Measurements from ENCODE around the gene CCDC137.
"Not testable (repeated sequence)": the region's sequence is repeated elsewhere in the genome, so short reads cannot be mapped to it uniquely, and the experiment has no call there.

Gene CCDC137, protein sequence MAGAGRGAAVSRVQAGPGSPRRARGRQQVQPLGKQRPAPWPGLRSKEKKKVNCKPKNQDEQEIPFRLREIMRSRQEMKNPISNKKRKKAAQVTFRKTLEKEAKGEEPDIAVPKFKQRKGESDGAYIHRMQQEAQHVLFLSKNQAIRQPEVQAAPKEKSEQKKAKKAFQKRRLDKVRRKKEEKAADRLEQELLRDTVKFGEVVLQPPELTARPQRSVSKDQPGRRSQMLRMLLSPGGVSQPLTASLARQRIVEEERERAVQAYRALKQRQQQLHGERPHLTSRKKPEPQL

DNA sequence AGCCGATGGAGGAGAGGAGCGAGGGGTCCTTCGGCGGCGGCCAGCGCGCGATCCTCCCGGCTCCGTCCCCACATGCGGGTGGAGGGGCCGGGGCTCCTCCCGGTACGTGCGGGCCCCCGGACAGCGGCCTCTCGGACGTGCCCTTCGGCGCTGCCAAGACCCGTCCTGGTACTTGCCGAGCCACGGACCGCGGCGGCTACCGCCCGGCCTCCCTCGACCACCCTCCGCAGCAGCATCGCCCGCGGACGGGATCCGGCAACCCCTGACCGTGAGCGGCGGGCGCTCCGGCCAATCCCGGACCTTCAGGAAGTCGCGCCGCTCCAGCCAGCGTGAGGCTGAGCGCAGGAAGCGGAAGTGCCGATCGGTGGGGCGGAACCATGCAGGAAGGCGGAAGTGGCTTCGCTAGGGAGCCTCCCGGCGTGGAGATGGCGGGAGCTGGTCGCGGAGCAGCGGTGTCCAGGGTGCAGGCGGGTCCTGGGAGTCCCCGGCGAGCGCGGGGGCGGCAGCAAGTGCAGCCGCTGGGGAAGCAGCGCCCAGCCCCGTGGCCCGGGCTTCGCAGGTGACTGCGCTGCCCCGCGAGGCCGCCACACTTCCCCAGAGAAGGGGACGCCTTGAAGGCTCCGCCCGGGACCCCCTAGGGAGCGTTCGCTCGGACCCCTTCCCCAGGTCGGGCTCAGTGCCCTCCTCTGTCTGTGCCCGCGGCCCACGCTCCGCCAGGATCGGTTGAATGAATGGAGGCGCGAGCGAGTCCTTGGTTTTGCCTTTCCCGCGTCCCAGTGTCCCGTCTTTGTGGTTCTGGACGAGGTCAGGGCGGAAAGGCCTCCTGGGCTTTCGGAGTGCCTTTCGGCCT, at the start of gene CCDC137, which contains the start of gene OXLD1:
Gene CCDC137, plus strand, starts transcription at position 396 of the 850 bp plus-strand sequence. Its CDS starts 30 bp downstream, at position 426.
Gene OXLD1, minus strand, starts transcription at position 264 of the 850 bp plus-strand sequence. Its CDS starts 28 bp downstream, at position 236.
- peak; percentile 84 to 87 for DNase-seq (ENCODE audit: low read depth in 2 of 2)

DNA sequence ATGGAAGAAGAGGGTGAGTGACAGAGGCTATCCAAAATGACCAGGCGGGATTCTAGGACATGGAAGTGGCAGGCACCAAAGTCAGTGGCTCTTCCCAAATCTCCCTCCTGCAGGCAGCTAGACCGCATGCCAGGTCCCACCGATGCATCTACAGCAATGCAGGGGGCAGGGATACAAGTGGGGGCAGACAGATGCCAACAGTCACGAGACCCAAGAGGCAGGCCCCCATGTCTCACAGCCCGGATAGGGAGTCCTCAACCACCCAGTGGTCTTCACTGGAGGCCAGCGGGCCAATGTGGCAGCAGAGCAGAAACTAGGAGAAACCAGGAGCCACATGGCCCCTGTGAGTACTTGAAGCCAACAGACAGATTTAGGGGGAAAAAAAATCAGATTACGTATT, 49.7 kb upstream of the CCDC137 start:
- no peak for DNase-seq (ENCODE audit: low read depth in 2 of 2)

DNA sequence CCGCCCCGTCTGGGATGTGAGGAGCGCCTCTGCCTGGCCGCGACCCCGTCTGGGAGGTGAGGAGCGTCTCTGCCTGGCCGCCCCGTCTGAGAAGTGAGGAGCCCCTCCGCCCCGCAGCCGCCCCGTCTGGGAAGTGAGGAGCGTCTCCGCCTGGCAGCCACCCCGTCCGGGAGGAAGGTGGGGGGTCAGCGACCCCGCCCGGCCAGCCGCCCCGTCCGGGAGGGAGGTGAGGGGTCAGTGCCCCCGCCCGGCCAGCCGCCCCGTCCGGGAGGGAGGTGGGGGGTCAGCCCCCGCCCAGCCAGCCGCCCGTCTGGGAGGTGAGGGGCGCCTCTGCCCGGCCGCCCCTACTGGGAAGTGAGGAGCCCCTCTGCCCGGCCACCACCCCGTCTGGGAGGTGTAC, 48.2 kb upstream of the CCDC137 start:
- DNase-seq (ENCODE audit: low read depth in 2 of 2): not testable (repeated sequence)

DNA sequence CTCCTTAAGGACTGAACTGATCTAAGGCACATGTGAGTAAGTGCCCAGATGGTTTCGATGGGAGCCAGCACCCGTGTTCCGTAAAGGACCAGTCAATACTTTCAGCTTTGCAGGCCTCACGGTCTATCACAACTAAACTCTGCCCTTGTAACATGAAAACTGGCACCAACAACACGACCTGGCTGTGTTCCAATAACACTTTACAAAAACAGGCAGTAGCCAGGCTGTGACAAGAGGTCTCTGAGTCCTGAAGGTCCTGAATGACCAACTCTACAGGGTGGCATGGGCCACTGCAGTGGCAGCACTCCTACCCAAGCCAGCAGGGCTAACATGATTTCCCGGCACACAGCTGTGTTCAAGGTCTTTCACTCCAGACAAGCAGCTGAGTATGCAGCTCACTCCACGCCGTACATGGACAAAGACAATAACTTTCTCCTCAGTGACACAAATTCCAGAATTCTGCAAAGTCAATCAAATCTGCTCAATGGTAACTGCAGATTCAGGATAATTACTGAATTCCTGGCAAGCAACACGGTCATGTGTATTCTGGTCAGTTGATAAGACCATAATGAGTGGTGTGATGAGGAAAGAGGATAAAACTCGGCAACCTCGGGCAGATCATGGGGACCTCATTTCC, 44.9 kb upstream of the CCDC137 start:
- DNase-seq (ENCODE audit: low read depth in 2 of 2): no peak

DNA sequence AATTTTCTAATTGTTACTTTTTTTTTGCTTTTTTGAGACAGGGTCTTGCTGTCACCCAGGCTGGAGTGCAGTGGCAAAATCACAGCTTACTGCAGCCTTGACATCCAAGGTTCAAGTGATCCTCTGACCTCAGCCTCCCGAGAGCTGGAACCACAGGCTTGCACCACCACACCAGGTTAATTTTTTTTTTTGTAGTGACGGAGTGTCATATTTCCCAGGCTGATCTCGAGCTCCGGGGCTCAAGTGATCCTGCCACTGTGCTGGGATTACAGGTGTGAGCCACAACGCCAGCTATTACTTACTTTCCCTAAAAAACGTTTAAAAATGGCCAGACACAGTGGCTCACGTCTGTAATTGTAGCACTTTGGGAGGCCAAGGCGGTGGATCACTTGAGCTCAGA, 36.3 kb upstream of the CCDC137 start:
- no peak for DNase-seq (ENCODE audit: low read depth in 2 of 2)

DNA sequence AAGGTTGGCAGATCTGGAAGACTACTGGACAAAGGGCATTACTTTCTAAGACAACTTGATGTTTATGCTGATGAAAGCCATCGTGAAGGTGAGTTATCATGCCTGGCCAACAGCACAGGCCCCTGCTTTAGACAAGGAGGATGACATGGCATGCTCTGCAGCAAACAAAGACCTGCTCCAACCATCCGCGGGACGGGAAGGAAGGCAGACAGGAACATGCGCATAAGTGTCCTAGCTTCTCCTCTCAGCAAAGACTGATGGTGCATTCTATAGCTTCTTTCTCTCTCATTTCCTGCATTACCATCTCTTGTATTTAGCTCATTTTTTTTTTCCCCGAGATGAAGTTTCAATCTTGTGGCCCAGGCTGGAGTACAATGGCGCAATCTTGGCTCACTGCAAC, 35.1 kb upstream of the CCDC137 start:
- no peak for DNase-seq (ENCODE audit: low read depth in 2 of 2)

DNA sequence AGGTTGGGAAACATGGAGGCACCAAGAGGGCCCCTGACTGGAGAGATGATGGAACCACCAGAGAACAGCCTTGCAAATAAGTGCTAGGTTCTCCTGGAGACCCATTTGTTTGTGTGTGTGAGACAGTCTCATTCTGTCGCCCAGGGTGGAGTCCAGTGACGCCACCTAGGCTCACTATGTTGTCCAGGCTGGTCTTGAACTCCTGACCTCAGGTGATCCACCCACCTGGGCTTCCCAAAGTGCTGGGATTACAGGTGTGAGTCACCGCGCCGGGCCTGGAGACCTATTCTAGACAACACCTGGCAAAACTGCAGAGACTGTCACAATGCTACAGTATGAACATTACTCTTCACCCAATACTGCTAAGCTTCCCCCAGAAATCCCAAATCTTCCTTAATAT, 31.1 kb upstream of the CCDC137 start:
- no peak for DNase-seq (ENCODE audit: low read depth in 2 of 2)

DNA sequence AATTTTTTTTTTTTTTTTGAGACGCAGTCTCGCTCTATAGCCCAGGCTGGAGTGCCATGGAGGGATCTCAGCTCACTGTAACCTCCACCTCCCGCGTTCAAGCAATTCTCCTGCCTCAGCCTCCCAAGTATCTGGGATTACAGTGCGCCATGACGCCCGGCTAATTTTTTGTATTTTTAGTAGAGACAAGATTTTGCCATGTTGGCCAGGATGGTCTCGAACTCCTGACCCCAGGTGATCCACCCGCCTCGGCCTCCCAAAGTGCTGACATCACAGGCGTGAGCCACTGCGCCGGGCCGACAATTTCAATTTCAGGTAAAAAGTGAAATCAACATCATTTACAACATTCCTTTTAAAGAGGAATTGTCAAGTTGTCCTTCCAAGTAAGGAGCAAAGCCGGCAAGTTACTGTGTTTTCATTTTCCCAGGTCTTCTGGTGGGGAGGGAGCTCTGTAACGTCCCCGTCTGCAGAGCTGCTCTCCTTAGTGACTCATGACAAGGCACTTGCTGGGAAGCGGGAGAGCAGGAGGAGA, 30.5 kb upstream of the CCDC137 start:
- DNase-seq (ENCODE audit: low read depth in 2 of 2): no peak

DNA sequence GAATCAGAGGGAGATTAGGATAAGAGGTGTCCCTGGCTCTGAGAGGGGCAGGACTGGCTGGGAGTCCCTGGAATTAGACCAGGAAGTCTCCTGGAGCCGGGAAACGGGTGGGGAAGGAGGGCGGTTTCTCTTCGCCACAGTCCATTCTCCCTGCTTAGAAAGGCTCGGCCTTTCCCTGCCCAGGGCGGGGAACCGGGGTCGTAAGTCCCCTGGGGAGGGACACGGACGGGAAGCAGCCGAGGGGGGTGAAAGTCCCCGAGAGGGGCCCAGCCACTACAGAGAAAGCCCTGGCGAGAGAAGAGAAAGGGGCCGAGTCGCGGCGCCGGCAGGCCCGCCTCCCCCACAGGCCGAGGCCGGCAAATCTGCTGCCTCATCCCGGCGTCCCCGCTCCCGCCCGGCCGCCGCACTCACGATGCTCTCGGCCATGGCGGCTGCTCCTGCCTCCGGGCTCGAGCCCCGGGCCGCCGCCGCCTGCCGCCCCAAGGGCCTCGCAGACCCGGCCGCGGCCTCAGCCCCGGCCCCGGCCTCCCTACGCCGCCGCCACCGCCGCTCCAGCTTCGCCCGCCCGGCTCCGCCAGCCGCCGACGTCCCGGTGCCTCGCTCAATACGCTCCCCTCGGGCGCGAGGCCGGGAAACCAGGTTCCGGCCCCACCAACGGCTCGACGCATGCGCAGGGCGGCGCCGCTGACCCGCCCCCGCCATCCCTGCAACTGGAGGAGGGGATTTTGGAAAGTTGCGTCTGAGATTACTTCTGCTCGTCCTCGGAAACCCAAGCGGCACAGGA, 29.8 kb upstream of the CCDC137 start, which contains the start of the genes NPLOC4 and TSPAN10:
Gene NPLOC4, minus strand, starts transcription at position 608 of the 784 bp plus-strand sequence. Its CDS starts 182 bp downstream, at position 426.
Gene TSPAN10, plus strand, starts transcription at position 692 of the 784 bp plus-strand sequence. CDS start 5,217 bp downstream, outside the sequence.
- peak; percentile 68 to 69 for DNase-seq (ENCODE audit: low read depth in 2 of 2)

DNA sequence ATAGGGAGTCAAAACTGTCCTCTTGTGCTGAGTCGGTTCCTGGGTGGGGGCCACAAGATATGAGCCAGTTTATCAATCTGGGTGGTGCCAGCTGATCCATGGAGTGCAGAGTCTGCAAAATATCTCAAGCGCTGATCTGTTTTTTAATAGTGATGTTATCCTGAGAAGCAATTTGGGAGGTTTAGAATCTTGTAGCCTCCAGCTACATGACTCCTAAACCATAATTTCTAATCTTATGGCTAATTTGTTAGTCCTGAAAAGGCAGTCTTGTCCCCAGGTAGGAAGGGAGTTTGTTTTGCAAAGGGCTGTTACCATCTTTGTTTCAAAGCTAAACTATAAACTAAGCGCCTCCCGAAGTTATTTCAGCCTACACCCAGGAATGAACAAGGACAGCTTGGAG, 27.9 kb upstream of the CCDC137 start:
- DNase-seq (ENCODE audit: low read depth in 2 of 2): no peak

DNA sequence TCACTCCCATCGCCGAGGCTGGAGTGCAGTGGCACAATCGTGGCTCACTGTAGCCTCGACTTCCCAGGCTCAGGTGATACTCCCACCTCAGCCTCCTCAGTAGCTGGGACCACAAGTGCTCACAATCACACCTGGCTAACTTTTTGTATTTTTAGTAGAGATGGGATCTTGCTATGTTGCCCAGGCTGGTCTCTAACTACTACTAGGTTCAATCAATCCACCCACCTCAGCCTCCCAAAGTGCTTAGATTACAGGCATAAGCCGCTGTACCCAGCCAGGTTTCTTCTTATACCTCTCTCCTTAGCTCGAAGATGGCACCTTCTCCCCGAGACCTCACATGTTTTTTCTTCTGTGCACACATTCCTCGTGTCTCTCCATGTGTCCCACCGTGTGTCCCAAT, 26.5 kb upstream of the CCDC137 start:
- no peak for DNase-seq (ENCODE audit: low read depth in 2 of 2)

DNA sequence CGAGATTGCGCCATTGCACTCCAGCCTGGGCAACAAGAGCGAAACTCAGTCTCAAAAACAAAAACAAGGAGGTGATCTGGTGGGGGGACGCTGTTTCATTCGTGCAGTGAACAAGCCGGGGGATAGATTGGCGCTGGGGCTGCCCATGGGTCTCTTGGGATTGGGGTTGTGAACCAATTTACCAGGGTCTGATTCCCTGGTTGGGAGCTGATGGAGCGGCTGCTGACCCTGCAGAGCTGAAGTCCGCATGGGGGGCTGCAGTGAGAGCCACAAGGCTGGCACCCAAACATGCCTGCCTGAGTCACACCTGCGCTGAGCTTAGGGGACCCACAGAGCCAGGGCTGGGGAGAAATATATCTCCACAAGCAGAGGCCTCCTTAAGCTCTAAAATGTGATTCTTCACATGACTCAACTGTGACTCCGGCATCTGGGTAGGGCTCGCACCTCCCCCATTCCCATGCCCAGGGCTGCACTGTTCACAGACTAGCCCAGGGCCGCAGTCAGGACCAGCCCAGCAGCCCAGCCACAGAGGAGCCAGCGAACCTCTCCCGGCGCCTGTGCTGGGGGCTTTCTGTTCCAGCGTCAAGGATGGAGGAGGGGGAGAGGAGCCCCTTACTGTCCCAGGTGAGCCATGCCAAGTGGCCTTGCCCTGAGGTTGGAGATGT, 24.6 kb upstream of the CCDC137 start:
- no peak for DNase-seq (ENCODE audit: low read depth in 2 of 2)

DNA sequence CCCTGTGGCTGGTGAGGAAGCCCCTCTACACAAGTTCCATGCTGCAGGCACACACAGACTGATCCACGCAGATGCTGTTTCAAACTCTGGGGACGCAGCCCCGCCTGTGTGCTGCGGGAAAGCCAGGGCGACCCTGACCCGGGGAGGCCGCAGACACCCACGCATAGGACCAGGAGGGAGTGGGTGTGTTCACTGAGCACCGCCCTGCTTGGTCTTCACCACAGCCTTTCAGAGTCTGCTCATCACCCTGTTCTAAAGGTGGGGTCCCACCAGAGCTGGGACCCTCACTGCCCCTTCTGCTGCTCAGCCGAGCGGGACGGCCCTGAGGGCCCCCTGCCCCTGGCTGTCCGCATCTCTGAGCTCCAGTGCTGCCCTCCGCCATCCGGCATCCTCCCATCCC, 22.0 kb upstream of the CCDC137 start:
- no peak for DNase-seq (ENCODE audit: low read depth in 2 of 2)

DNA sequence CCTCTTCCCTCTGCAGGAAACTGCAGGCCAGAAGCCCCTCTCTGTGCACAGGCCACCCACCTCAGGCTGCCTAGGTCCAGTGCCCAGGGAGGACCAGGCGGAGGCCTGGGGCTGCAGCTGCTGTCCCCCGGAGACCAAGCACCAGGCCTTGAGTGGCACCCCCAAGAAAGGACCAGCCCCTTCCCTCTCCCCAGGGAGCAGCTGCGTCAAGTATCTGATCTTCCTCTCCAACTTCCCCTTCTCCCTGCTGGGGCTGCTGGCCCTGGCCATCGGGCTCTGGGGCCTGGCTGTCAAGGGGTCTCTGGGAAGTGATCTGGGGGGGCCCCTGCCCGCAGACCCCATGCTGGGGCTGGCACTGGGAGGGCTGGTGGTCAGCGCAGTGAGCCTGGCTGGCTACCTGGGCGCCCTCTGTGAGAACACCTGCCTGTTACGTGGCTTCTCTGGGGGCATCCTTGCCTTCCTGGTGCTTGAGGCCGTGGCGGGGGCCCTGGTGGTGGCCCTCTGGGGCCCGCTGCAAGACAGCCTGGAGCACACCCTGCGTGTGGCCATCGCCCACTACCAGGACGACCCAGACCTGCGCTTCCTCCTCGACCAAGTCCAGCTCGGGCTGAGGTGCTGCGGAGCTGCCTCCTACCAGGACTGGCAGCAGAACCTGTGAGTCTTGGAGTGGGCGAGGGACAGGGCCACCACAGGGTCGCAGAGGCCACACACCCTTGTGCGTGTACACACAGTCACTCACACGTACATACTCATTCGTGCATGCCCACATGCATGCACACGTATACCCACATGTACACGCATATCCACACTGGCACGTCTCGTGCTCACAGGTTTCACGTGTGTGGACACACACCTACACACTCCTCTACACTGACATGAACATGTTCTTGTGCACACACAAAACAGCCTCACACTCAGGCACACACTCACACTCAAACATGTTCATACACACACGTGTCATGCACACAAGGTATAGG, 21.3 kb upstream of the CCDC137 start:
- DNase-seq (ENCODE audit: low read depth in 2 of 2): no peak

DNA sequence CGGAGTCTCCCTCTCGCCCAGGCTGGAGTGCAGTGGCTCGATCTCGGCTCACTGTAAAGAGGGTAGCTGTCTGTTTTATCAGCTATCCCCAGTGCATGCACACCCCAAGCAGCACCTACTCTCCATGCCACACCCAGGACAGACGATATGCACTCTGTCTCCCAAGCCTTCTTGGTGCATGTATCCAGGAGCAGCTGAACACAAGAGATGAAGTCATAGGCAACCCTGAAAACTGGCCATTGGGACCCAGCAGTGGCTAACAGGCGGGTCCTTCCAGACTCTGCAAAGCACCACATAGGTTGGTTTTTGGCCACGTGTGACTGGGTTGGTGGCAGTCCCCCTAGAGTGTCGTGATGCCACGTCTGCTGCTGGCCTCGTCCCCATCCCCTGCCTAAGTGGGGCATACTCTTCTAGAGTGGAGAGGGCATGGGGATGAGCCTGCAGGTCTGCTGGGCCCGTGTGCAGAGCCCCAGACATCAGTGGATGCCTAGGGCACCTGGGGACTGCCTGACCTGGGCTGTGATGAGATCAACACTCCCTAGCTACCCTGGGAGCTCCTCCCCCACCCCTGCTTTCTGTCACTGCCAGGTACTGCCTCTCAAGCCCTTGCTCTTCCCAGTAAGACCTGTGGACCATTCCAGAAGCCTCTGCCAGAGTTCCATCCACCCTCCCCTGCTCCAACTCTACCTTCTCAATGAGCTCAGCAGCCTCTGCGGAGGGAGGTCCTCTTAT, 19.5 kb upstream of the CCDC137 start:
- DNase-seq (ENCODE audit: low read depth in 2 of 2): no peak

DNA sequence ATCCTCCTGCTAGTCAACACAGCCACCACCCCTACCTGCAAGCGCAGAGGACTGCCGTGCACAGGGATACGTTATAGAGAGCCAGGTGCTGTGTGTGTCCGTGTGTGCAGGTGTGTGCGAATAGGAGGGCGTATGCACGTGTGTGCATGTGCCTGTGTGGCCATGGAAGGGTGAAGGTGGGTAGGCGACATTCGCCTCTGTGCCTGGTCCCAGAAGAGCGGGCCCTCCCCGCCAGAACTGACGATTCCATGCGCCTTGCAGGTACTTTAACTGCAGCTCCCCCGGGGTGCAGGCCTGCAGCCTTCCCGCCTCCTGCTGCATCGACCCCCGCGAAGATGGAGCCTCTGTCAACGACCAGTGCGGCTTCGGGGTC, 18.9 kb upstream of the CCDC137 start:
- DNase-seq (ENCODE audit: low read depth in 2 of 2): no peak

DNA sequence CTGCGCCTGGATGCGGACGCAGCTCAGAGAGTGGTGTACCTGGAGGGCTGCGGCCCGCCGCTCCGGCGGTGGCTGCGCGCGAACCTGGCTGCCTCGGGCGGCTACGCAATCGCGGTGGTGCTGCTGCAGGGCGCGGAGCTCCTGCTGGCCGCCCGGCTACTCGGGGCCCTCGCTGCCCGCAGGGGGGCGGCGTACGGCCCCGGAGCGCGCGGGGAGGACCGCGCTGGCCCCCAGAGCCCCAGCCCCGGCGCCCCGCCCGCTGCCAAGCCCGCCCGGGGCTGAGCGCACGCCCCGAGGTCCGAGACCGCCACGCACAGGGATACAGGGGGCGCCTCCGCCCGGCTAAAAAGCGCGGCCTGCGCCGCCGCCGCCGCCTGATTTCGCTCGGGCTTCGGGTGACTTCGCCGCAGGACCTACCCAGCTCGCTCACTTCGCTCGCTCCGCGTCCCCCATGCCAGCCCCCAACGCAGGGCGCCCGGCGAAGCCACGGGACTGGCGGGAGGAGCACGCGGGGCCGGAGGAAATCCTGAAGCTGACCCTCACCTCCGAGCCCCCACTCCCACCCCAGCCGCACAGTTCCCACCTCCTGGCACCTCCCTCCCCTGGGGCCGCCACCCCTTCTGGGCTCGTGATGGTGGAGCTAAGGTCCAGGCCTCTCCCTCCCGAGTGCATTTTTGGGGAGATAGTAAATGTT, 18.4 kb upstream of the CCDC137 start:
- no peak for DNase-seq (ENCODE audit: low read depth in 2 of 2)

DNA sequence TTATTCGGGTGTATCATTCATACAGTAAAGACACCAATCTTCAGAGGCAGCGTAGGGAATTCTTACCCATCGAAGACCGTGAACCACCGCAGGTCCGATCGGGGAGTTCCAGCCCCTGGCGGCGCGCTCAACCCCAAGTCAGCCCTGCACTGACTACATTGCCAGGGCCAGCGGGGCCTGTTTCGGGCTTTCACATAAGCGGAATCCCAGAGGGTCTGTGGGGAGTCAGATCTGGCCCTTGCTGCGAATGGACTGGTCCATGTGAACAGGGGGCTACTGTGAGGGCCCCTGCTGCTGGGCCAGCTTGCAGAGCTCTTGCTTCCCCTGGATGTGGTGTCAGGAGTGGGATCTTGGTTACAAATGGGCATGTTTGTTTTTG, 17.8 kb upstream of the CCDC137 start:
- DNase-seq (ENCODE audit: low read depth in 2 of 2): no peak
